B cell (primary cell): Measurements from ENCODE around the gene DHRS1. TPM values are rescaled to one million over a fixed set of nuclear protein-coding genes. Genes with fewer than 3 reads are reported as not detected.

Experiments
- ATAC-seq: fragments of 200-7000 bp; cut with Tn5 transposase; one replicate; pipeline ENCODE4 v1.10.0; 2021; ENCODE audit warnings: low read depth, mild to moderate bottlenecking, moderate number of reproducible peaks, moderate library complexity
- CTCF ChIA-PET: fragments of 350-600 bp; sonication (Branson Sonifier 250); formaldehyde crosslinking; loops from one replicate; lab custom pipeline; 2021; ENCODE audit warnings: antibody characterized with exemption, inconsistent platforms; lab: Charles Lee
- POLR2A ChIA-PET: fragments of 350-600 bp; sonication (Branson Sonifier 250); formaldehyde crosslinking; loops from one replicate; lab custom pipeline; 2021; ENCODE audit warnings: antibody characterized with exemption; lab: Charles Lee
- DNase-seq: peaks from one replicate; pipeline ENCODE4 v3.0.0; 2013
- H2AFZ ChIP-seq: 2 replicates; pipeline ENCODE4 v1.6.1; 2012; ENCODE audit warnings: mild to moderate bottlenecking, low read depth, low read length; ENCODE audit not compliant: insufficient read depth, poor library complexity, severe bottlenecking
- H3K27ac ChIP-seq, 2 donors: 1 replicate in 1 of 2; 2 replicates in 1 of 2; pipeline ENCODE4 v1.5.1; 2012 to 2013; ENCODE audit warnings: low read length in 2 of 2, mild to moderate bottlenecking in 2 of 2, moderate library complexity in 1 of 2
- H3K27me3 ChIP-seq, 4 experiments: fragments of 200-600 bp in 1 of 4; sonication (generic) in 1 of 4; replicated peaks in 1 of 4; 1 replicate in 2 of 4; 2 replicates in 2 of 4; pipeline versions ENCODE4 v1.6.1 to v1.7.0; 2013 to 2016; ENCODE audit warnings: low read length in 3 of 4, mild to moderate bottlenecking in 2 of 4, mixed read lengths in 1 of 4, moderate library complexity in 1 of 4; ENCODE audit not compliant: insufficient read depth in 4 of 4, control insufficient read depth in 3 of 4; ENCODE audit errors: control extremely low read depth in 1 of 4
- H3K36me3 ChIP-seq, 2 experiments: replicated peaks in 1 of 2; 1 replicate in 1 of 2; 2 replicates in 1 of 2; pipeline versions ENCODE4 v1.6.1 to v1.7.1; 2013; ENCODE audit warnings: low read length in 1 of 2; ENCODE audit not compliant: insufficient read depth in 2 of 2, control insufficient read depth in 1 of 2; ENCODE audit errors: control extremely low read depth in 1 of 2, extremely low read depth in 1 of 2
- H3K4me1 ChIP-seq, 2 donors: fragments of 200-600 bp in 1 of 2; sonication (generic) in 1 of 2; 1 replicate in 1 of 2; 2 replicates in 1 of 2; pipeline versions ENCODE4 v1.5.1 to v1.6.1; 2013 to 2017; ENCODE audit warnings: low read length in 2 of 2; ENCODE audit not compliant: control insufficient read depth in 2 of 2, insufficient read depth in 2 of 2
- H3K4me2 ChIP-seq: replicated peaks from 2 replicates; pipeline ENCODE3; 2012; ENCODE audit warnings: mild to moderate bottlenecking, low read depth, low read length; ENCODE audit not compliant: poor library complexity, severe bottlenecking
- H3K4me3 ChIP-seq, 5 experiments: fragments of 200-600 bp in 1 of 5; sonication (generic) in 1 of 5; 1 replicate in 3 of 5; 2 replicates in 2 of 5; pipeline versions ENCODE4 v1.5.1 to v1.7.0; 2011 to 2016; ENCODE audit warnings: low read length in 4 of 5, mild to moderate bottlenecking in 4 of 5, low read depth in 2 of 5, control low read depth in 1 of 5, moderate library complexity in 1 of 5; ENCODE audit not compliant: insufficient read depth in 1 of 5; ENCODE audit errors: control extremely low read depth in 1 of 5, extremely low read depth in 1 of 5
- H3K79me2 ChIP-seq: fragments of 200-600 bp; sonication (generic); one replicate; pipeline ENCODE4 v1.6.0; 2016; ENCODE audit warnings: low read length; ENCODE audit not compliant: control insufficient read depth, insufficient read depth
- H3K9ac ChIP-seq: fragments of 200-600 bp; sonication (generic); 2 replicates; pipeline ENCODE4 v1.6.1; 2017; ENCODE audit warnings: mild to moderate bottlenecking, low read length, moderate library complexity
- H3K9me3 ChIP-seq, 3 donors: one replicate each; pipeline versions ENCODE4 v1.6.1 to v1.7.1; 2013; ENCODE audit warnings: low read length in 2 of 3; ENCODE audit not compliant: control insufficient read depth in 2 of 3, insufficient read depth in 1 of 3; ENCODE audit errors: control extremely low read depth in 1 of 3
- H4K20me1 ChIP-seq: 2 replicates; pipeline ENCODE4 v1.6.0; 2012; ENCODE audit warnings: mild to moderate bottlenecking, low read length; ENCODE audit not compliant: insufficient read depth, control insufficient read depth, poor library complexity, severe bottlenecking
- H3K27ac Mint-ChIP-seq: one replicate; pipeline ENCODE4 v1.8.0; 2021; ENCODE audit warnings: mixed read lengths
- H3K27me3 Mint-ChIP-seq: one replicate; pipeline ENCODE4 v1.8.0; 2021; ENCODE audit warnings: mixed read lengths
- H3K4me1 Mint-ChIP-seq: one replicate; pipeline ENCODE4 v1.8.0; 2021; ENCODE audit warnings: mixed read lengths
- H3K4me3 Mint-ChIP-seq: one replicate; pipeline ENCODE4 v1.8.0; 2021; ENCODE audit warnings: mixed read lengths
- H3K9me3 Mint-ChIP-seq: one replicate; pipeline ENCODE4 v1.8.0; 2022; ENCODE audit warnings: mixed read lengths; ENCODE audit not compliant: insufficient read depth
- EZH2 ChIP-seq: IDR thresholded peaks from 2 replicates; pipeline ENCODE4 v1.6.1; 2012; ENCODE audit warnings: borderline replicate concordance, low read depth, mild to moderate bottlenecking, moderate library complexity, low read length; ENCODE audit not compliant: insufficient read depth, poor library complexity, severe bottlenecking
- WGBS: methylation state at CpG from one replicate; pipeline ENCODE4 v1.1.5; 2013; ENCODE audit warnings: missing lambda C conversion rate; ENCODE audit not compliant: insufficient coverage; 5-methylcytosine and 5-hydroxymethylcytosine counted together
- intact Hi-C: fragments of 100-400 bp; cut with micrococcal nuclease; formaldehyde crosslinking; loops from one replicate; pipeline ENCODE4 v1.10.0; 2022
- polyA plus RNA-seq: library from polyadenylated mRNA; depleted of rRNA; stranded (reverse); fragments of >200 nt; gene quantifications from 2 replicates; pipeline ENCODE4 v1.2.3, GENCODE V29; 2012
- total RNA-seq, 2 donors: library from RNA; stranded (reverse); fragments of 120-200 nt in 1 of 2; gene quantifications; 1 replicate in 1 of 2; 2 replicates in 1 of 2; pipeline versions ENCODE4 v1.2.3 to v1.2.4, GENCODE V29; 2013 to 2022
- TF ChIP-seq, protein P1 (sequence below): fragments of 200-600 bp; IDR thresholded peaks from one replicate; pipeline ENCODE4 v1.8.0; 2022; ENCODE audit warnings: antibody characterized with exemption, mild to moderate bottlenecking

Gene DHRS1
- total and polyA plus RNA-seq, 2 donors (not counting 1 experiment from before 2014, with no cell fraction given) = 42.7 to 76.9 TPM

DNA sequence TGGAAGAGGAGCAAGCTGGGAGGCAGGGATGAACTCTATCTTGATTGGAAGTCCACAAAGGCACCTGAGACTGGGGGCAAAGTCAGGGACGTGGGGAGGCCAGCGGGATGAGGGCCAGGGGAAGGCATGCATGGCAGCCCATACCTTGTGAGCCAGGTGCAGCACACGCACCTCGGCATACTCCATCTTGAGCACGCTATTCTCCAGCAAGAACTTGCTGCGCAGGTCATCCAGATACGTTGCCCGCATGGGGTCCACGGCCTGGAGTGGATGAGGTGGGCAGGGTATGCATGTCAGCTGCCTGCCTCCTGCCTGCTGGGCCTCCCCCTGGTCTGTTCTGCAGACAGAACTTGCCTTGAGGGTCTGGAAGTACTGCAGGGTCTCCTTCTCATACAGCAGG, 32.1 kb downstream of the DHRS1 start:
- Histone ChIP-seq H3K4me1 (peaks cover 14 to 19% of the 10 kb centered on the region in 2 donors), H4K20me1 (no peaks in the 10 kb centered on the region), H3K79me2 (peaks cover 3% of the 10 kb centered on the region), H3K9ac (no peak overlapping the region), H3K36me3 (peaks cover 0 to 39% of the 10 kb centered on the region in 2 experiments), H2AFZ (no peak overlapping the region), H3K9me3 (no peaks in the 10 kb centered on the region), H3K4me2 (no peak overlapping the region), H3K27ac (no peak overlapping the region), H3K27me3 (no peaks in the 10 kb centered on the region), H3K4me3 (no peak overlapping the region)
- Mint-ChIP-seq H3K4me3 (no peak overlapping the region), H3K27me3 (no peaks in the 10 kb centered on the region), H3K4me1 (peaks cover 22% of the 10 kb centered on the region), H3K27ac (no peak overlapping the region), H3K9me3 (no peaks in the 10 kb centered on the region)
- ChIA-PET POLR2A (no interaction called here), CTCF (interaction anchor here (1.6 kb wide), 1 partner anchor 25 kb away, joined by 6 read pairs; the partner anchor contains the start of gene TINF2)
- TF ChIP-seq, protein P1, sequence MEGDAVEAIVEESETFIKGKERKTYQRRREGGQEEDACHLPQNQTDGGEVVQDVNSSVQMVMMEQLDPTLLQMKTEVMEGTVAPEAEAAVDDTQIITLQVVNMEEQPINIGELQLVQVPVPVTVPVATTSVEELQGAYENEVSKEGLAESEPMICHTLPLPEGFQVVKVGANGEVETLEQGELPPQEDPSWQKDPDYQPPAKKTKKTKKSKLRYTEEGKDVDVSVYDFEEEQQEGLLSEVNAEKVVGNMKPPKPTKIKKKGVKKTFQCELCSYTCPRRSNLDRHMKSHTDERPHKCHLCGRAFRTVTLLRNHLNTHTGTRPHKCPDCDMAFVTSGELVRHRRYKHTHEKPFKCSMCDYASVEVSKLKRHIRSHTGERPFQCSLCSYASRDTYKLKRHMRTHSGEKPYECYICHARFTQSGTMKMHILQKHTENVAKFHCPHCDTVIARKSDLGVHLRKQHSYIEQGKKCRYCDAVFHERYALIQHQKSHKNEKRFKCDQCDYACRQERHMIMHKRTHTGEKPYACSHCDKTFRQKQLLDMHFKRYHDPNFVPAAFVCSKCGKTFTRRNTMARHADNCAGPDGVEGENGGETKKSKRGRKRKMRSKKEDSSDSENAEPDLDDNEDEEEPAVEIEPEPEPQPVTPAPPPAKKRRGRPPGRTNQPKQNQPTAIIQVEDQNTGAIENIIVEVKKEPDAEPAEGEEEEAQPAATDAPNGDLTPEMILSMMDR = no peak
- TF ChIP-seq EZH2 = no peak
- intact Hi-C loops = no loop called here
- no peak for ATAC-seq
- no peak for DNase-seq
- 98% methylated on average over 9 of the region's 9 CpGs for WGBS

DNA sequence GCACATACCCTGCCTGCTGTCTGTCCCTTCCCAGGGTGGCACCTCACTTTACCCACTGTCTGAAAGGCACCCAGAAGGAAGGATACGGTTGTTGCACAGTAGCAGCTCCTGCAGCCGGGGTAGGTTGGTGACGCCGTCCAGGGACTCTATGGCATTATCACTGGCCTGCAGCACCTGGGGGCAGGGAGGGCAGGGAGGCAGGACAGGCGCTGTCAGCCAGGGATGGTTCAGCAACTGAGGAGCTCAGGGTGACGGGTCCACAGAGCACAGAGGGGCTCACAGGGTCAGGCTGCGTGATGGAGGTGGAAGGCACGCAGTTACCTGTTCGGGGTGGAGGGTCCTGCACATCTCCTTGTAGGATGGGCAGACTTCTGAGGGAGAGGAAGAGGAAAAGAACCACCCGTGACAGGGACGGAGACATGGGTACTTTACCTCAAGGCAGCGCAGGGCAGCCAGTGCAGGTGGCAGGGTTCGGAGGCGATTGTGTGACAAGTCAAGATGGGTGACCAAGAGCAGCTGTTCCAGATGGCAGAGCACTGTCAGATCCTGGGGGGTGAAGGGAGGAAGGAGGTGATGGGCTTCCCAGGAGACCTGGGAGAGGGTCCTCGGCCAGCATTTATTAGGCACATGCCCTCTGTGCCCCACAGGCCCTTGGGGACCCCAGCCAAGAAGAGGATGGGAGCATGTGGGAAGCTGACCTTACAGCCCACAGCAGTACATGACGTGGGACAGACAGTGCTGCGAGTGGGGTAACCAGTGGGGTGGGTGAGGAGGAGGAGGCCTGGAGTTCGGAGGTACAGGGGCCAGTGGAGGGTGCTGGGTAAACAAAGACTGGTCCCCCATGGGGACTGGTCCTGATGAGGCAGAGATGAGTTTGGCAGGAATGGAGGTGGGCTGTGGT, 33.0 kb downstream of the DHRS1 start:
- CTCF ChIA-PET = no interaction called here
- no peak overlapping the region for H3K27ac Mint-ChIP-seq
- H3K36me3 ChIP-seq = peaks cover 0 to 39% of the 10 kb centered on the region in 2 experiments
- POLR2A ChIA-PET = no interaction called here
- H3K27me3 Mint-ChIP-seq = no peaks in the 10 kb centered on the region
- DNase-seq = no peak
- no peak overlapping the region for H3K27ac ChIP-seq
- H3K9me3 Mint-ChIP-seq = no peaks in the 10 kb centered on the region
- no peaks in the 10 kb centered on the region for H4K20me1 ChIP-seq
- H3K9ac ChIP-seq = no peak overlapping the region
- H3K4me3 Mint-ChIP-seq = no peak overlapping the region
- TF ChIP-seq, protein P1 = no peak
- no peak for TF ChIP-seq EZH2
- H3K9me3 ChIP-seq = no peaks in the 10 kb centered on the region
- H3K4me2 ChIP-seq = no peak overlapping the region
- intact Hi-C loops = no loop called here
- H3K4me1 ChIP-seq = peaks cover 6 to 9% of the 10 kb centered on the region in 2 donors
- H3K27me3 ChIP-seq = no peaks in the 10 kb centered on the region
- H3K4me1 Mint-ChIP-seq = peaks cover 13% of the 10 kb centered on the region
- H3K4me3 ChIP-seq = no peak overlapping the region
- ATAC-seq = no peak
- H2AFZ ChIP-seq = no peak overlapping the region
- H3K79me2 ChIP-seq = no peaks in the 10 kb centered on the region
- 90% methylated on average over 18 of the region's 18 CpGs for WGBS
